IMR-90 (cell line): ENCODE measurements around the gene IL17REL. TPM values are rescaled to one million over a fixed set of nuclear protein-coding genes. Genes with fewer than 3 reads are reported as not detected.

Source experiments
- ATAC-seq: fragments of 200-7000 bp; cut with Tn5 transposase; 2 replicates; pipeline ENCODE4 v1.9.1; 2020; ENCODE audit warnings: low read depth, mild to moderate bottlenecking, moderate library complexity
- BruUV-seq: library from RNA; stranded (reverse); fragments of 400-500 nt; replicated peaks from 2 replicates; lab custom pipeline; 2021; lab: Mats Ljungman, UMichigan
- CTCF ChIA-PET: fragments of 300-600 bp; formaldehyde crosslinking; extraction: SDS; loops from one replicate; lab custom pipeline; 2021; ENCODE audit warnings: antibody characterized with exemption; lab: Yijun Ruan, JAX
- POLR2A ChIA-PET: fragments of 300-600 bp; sonication (Branson Sonifier 250); formaldehyde crosslinking; loops from one replicate; lab custom pipeline; 2022; ENCODE audit warnings: antibody characterized with exemption; ENCODE audit not compliant: unreplicated experiment; lab: Charles Lee
- DNase-seq: peaks from one replicate; pipeline ENCODE4 v3.0.0; 2013
- H2AFZ ChIP-seq: replicated peaks from 2 replicates; pipeline ENCODE3; 2013; ENCODE audit warnings: low read length, mild to moderate bottlenecking; ENCODE audit not compliant: poor library complexity
- H2AK5ac ChIP-seq: 2 replicates; pipeline ENCODE4 v1.6.1; 2013; ENCODE audit warnings: low read depth, low read length, inconsistent platforms
- H2AK9ac ChIP-seq: replicated peaks from 2 replicates; pipeline ENCODE3; 2013; ENCODE audit warnings: mild to moderate bottlenecking, low read depth, low read length, moderate library complexity; ENCODE audit not compliant: poor library complexity
- H2BK120ac ChIP-seq: 2 replicates; pipeline ENCODE4 v1.6.1; 2013; ENCODE audit warnings: low read depth, low read length, inconsistent platforms
- H2BK15ac ChIP-seq: 3 replicates; pipeline ENCODE4 v1.6.1; 2013; ENCODE audit warnings: low read depth, low read length, inconsistent platforms
- H2BK20ac ChIP-seq: 2 replicates; pipeline ENCODE4 v1.6.1; 2013; ENCODE audit warnings: low read depth, mild to moderate bottlenecking, inconsistent platforms, low read length, moderate library complexity
- H2BK5ac ChIP-seq: 2 replicates; pipeline ENCODE4 v1.6.1; 2013; ENCODE audit warnings: mild to moderate bottlenecking, low read depth, low read length, inconsistent platforms; ENCODE audit not compliant: poor library complexity, severe bottlenecking
- H3K14ac ChIP-seq: replicated peaks from 2 replicates; pipeline ENCODE4 v1.6.1; 2013; ENCODE audit warnings: low read depth, low read length, inconsistent platforms
- H3K18ac ChIP-seq: 2 replicates; pipeline ENCODE4 v1.6.1; 2013; ENCODE audit warnings: low read depth, low read length, control low read depth
- H3K23ac ChIP-seq: 2 replicates; pipeline ENCODE4 v1.6.1; 2013; ENCODE audit warnings: low read depth, low read length, inconsistent platforms
- H3K27ac ChIP-seq: 2 replicates; pipeline ENCODE4 v1.5.1; 2013; ENCODE audit warnings: mild to moderate bottlenecking, control low read depth, low read length; ENCODE audit not compliant: insufficient read depth
- H3K27me3 ChIP-seq: 2 replicates; pipeline ENCODE4 v1.6.1; 2013; ENCODE audit warnings: low read length; ENCODE audit not compliant: control insufficient read depth, insufficient read depth
- H3K36me3 ChIP-seq: 2 replicates; pipeline ENCODE4 v1.6.1; 2013; ENCODE audit warnings: low read length, mixed read lengths; ENCODE audit not compliant: control insufficient read depth, insufficient read depth
- H3K4ac ChIP-seq: 2 replicates; pipeline ENCODE4 v1.6.1; 2013; ENCODE audit warnings: low read depth, low read length, inconsistent platforms
- H3K4me1 ChIP-seq: 2 replicates; pipeline ENCODE4 v1.6.1; 2013; ENCODE audit warnings: low read length, mixed read lengths; ENCODE audit not compliant: control insufficient read depth, insufficient read depth
- H3K4me2 ChIP-seq: 2 replicates; pipeline ENCODE4 v1.6.1; 2013; ENCODE audit warnings: low read depth, mild to moderate bottlenecking, control low read depth, low read length, moderate library complexity
- H3K4me3 ChIP-seq: 2 replicates; pipeline ENCODE4 v1.5.1; 2013; ENCODE audit warnings: low read depth, mild to moderate bottlenecking, control low read depth, low read length, moderate library complexity; ENCODE audit not compliant: insufficient read depth
- H3K56ac ChIP-seq: 2 replicates; pipeline ENCODE4 v1.6.1; 2013; ENCODE audit warnings: low read length, inconsistent platforms; ENCODE audit not compliant: insufficient read depth; ENCODE audit errors: extremely low read depth
- H3K79me1 ChIP-seq, 2 experiments: 2 replicates each; pipeline ENCODE4 v1.6.1; 2013; ENCODE audit warnings: low read length in 2 of 2, inconsistent platforms in 1 of 2, low read depth in 1 of 2
- H3K9ac ChIP-seq: 2 replicates; pipeline ENCODE4 v1.6.1; 2013; ENCODE audit warnings: low read depth, low read length, control low read depth
- H3K9me1 ChIP-seq: 2 replicates; pipeline ENCODE4 v1.6.1; 2013; ENCODE audit warnings: low read length, inconsistent platforms; ENCODE audit not compliant: insufficient read depth
- H3K9me3 ChIP-seq: 2 replicates; pipeline ENCODE4 v1.6.1; 2013; ENCODE audit warnings: low read length; ENCODE audit not compliant: control insufficient read depth, insufficient read depth
- H4K20me1 ChIP-seq: 2 replicates; pipeline ENCODE4 v1.6.1; 2013; ENCODE audit warnings: low read length, inconsistent platforms; ENCODE audit not compliant: insufficient read depth
- H4K5ac ChIP-seq: 2 replicates; pipeline ENCODE4 v1.6.1; 2013; ENCODE audit warnings: mild to moderate bottlenecking, low read depth, low read length, control low read depth
- H4K8ac ChIP-seq, 2 experiments: 2 replicates each; pipeline ENCODE4 v1.6.1; 2013; ENCODE audit warnings: low read depth in 2 of 2, low read length in 2 of 2, control low read depth in 1 of 2, inconsistent platforms in 1 of 2
- H4K91ac ChIP-seq: 2 replicates; pipeline ENCODE4 v1.6.1; 2013; ENCODE audit warnings: low read depth, low read length, inconsistent platforms; ENCODE audit not compliant: insufficient read depth
- BHLHE40 ChIP-seq: fragments of 150-350 bp; IDR thresholded peaks from 2 replicates; pipeline ENCODE4 v1.6.1; 2016; ENCODE audit warnings: mild to moderate bottlenecking, low read depth, low read length
- CHD1 ChIP-seq: IDR thresholded peaks from 2 replicates; pipeline ENCODE4 v1.6.1; 2012; ENCODE audit warnings: low read depth, low read length, improper control_type of control experiment
- FOS ChIP-seq: fragments of 150-350 bp; IDR thresholded peaks from 2 replicates; pipeline ENCODE4 v1.6.1; 2016; ENCODE audit warnings: low read depth, low read length
- MAFK ChIP-seq: IDR thresholded peaks from 2 replicates; pipeline ENCODE4 v1.6.1; 2012; ENCODE audit warnings: low read depth, low read length, improper control_type of control experiment
- MXI1 ChIP-seq: IDR thresholded peaks from 2 replicates; pipeline ENCODE4 v1.6.1; 2012; ENCODE audit warnings: low read depth, mild to moderate bottlenecking, low read length, moderate library complexity, borderline replicate concordance
- POLR2A ChIP-seq: IDR thresholded peaks from 2 replicates; pipeline ENCODE4 v1.6.1; 2012; ENCODE audit warnings: mild to moderate bottlenecking, low read depth, low read length
- SMC3 ChIP-seq: fragments of 150-350 bp; IDR thresholded peaks from 2 replicates; pipeline ENCODE4 v1.6.1; 2016; ENCODE audit warnings: low read depth, mild to moderate bottlenecking, antibody characterized with exemption, low read length, moderate library complexity
- WGBS, 2 experiments: methylation state at CpG; one replicate each; pipeline versions ENCODE4 v1.1.5 to v1.1.7; 2013; ENCODE audit warnings: missing lambda C conversion rate in 2 of 2; ENCODE audit not compliant: insufficient read length in 1 of 2; ENCODE audit errors: extremely low coverage in 2 of 2; 5-methylcytosine and 5-hydroxymethylcytosine counted together
- dilution Hi-C: fragments of 300-500 bp; cut with HindIII; formaldehyde crosslinking; loops from one replicate; pipeline ENCODE4 v1.14.3; 2018; ENCODE audit warnings: low sequenced_read_pairs; ENCODE audit not compliant: unreplicated experiment
- in situ Hi-C: fragments of 300-500 bp; cut with MboI; formaldehyde crosslinking; loops from 3 replicates; pipeline ENCODE4 v1.14.3; 2019; ENCODE audit warnings: low sequenced_read_pairs, inconsistent platforms, mixed read lengths
- intact Hi-C: fragments of 100-400 bp; cut with micrococcal nuclease; formaldehyde crosslinking; loops from 2 replicates; pipeline ENCODE4 v1.10.0; 2022
- polyA plus RNA-seq, 3 experiments: library from polyadenylated mRNA; depleted of rRNA; stranded (reverse); fragments of >200 nt; gene quantifications; 2 replicates each; pipeline ENCODE4 v1.2.3, GENCODE V29; 2012; ENCODE audit warnings: low replicate concordance in 1 of 3
- total RNA-seq: library from RNA; depleted of rRNA; stranded (reverse); fragments of >200 nt; gene quantifications from 2 replicates; pipeline ENCODE4 v1.2.3, GENCODE V29; 2012
- TF ChIP-seq, protein P1 (sequence below): conservative IDR thresholded peaks from 2 replicates; pipeline ENCODE4 v1.5.1; 2012; ENCODE audit warnings: mild to moderate bottlenecking, low read depth, low read length, improper control_type of control experiment
- TF ChIP-seq, protein P2 (sequence below): fragments of 150-350 bp; IDR thresholded peaks from 2 replicates; pipeline ENCODE4 v1.6.1; 2016; ENCODE audit warnings: low read depth, mild to moderate bottlenecking, low read length, moderate library complexity, borderline replicate concordance

Gene IL17REL
- total and polyA plus RNA-seq, 2 of the 4 experiments (the other 2 are of a cell fraction) = not detected

DNA sequence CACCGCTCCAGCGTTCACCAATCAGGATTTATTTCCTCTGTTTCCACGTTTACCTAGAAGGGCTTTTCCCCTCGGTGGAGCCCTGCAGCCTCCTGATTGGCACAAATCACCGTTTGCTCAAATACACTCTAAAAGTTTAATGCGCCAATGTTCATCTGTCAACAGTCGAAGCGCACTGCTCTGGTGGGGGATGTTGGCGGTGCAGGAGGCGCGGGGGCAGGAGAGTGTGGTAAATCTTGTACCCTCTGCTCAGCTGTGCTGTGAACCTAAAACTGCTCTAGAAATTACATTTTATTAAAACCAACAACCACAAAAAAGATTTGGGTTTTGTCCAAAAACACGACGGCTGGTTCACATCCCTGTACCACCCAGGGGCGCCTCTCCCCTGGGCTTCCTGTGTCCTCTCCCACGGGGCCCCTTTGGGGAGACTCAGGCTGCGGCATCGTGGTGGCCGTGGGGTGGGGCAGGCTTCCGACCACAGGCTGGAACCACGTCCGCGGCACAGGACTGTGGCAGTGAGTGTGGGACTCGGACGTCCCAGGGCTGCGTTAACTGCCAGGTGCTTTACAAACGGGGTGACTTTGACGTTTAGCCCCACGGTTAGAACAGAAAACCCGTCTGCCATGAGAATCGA is 32.0 kb upstream of the IL17REL start:
- H2AK9ac ChIP-seq = no peak overlapping the region
- no peak overlapping the region for H3K14ac ChIP-seq
- H3K27me3 ChIP-seq = peaks cover 44% of the 10 kb centered on the region
- CTCF ChIA-PET = no interaction called here
- H3K79me1 ChIP-seq = no peaks in the 10 kb centered on the region
- in situ Hi-C loops (no loop called here), dilution Hi-C loops (no loop called here), intact Hi-C loops (no loop called here)
- peak overlapping the region; percentile 41 for H2AFZ ChIP-seq
- POLR2A ChIA-PET = no interaction called here
- H2BK20ac ChIP-seq = no peak overlapping the region
- no peak overlapping the region for H2BK120ac ChIP-seq
- H3K27ac ChIP-seq = no peak overlapping the region
- no peak overlapping the region for H4K5ac ChIP-seq
- no peak overlapping the region for H2AK5ac ChIP-seq
- H4K91ac ChIP-seq = no peak overlapping the region
- DNase-seq (no peak), ATAC-seq (no peak)
- TF ChIP-seq, protein P1, sequence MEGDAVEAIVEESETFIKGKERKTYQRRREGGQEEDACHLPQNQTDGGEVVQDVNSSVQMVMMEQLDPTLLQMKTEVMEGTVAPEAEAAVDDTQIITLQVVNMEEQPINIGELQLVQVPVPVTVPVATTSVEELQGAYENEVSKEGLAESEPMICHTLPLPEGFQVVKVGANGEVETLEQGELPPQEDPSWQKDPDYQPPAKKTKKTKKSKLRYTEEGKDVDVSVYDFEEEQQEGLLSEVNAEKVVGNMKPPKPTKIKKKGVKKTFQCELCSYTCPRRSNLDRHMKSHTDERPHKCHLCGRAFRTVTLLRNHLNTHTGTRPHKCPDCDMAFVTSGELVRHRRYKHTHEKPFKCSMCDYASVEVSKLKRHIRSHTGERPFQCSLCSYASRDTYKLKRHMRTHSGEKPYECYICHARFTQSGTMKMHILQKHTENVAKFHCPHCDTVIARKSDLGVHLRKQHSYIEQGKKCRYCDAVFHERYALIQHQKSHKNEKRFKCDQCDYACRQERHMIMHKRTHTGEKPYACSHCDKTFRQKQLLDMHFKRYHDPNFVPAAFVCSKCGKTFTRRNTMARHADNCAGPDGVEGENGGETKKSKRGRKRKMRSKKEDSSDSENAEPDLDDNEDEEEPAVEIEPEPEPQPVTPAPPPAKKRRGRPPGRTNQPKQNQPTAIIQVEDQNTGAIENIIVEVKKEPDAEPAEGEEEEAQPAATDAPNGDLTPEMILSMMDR = no peak
- TF ChIP-seq POLR2A (no peak), SMC3 (no peak), MXI1 (no peak), FOS (no peak), CHD1 (no peak), MAFK (no peak), BHLHE40 (no peak)
- TF ChIP-seq, protein P2, sequence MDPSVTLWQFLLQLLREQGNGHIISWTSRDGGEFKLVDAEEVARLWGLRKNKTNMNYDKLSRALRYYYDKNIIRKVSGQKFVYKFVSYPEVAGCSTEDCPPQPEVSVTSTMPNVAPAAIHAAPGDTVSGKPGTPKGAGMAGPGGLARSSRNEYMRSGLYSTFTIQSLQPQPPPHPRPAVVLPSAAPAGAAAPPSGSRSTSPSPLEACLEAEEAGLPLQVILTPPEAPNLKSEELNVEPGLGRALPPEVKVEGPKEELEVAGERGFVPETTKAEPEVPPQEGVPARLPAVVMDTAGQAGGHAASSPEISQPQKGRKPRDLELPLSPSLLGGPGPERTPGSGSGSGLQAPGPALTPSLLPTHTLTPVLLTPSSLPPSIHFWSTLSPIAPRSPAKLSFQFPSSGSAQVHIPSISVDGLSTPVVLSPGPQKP = no peak
- no peak overlapping the region for H3K9ac ChIP-seq
- H4K20me1 ChIP-seq = no peaks in the 10 kb centered on the region
- no peak overlapping the region for H3K4me3 ChIP-seq
- H3K4me2 ChIP-seq = no peak overlapping the region
- no peak overlapping the region for H3K4ac ChIP-seq
- H3K18ac ChIP-seq = no peak overlapping the region
- no peaks in the 10 kb centered on the region for H3K4me1 ChIP-seq
- WGBS, 2 experiments = 48% methylated on average over 21 of the region's 30 CpGs; no CpG with 5 or more reads in 1 of the 2 experiments
- no peak overlapping the region for H2BK15ac ChIP-seq
- no peak overlapping the region for H2BK5ac ChIP-seq
- no peaks in the 10 kb centered on the region for H3K36me3 ChIP-seq
- no peak overlapping the region for H4K8ac ChIP-seq
- H3K56ac ChIP-seq = no peak overlapping the region
- peaks cover 10% of the 10 kb centered on the region for H3K9me3 ChIP-seq
- no peak overlapping the region for H3K23ac ChIP-seq
- H3K9me1 ChIP-seq = no peaks in the 10 kb centered on the region
- BruUV-seq = no TSS peak
